SK-N-SH (cell line): ENCODE measurements around the gene ZNF446. TPM values are rescaled to one million over a fixed set of nuclear protein-coding genes. Genes with fewer than 3 reads are reported as not detected.

Source experiments
- CHD2 ChIP-seq: fragments of 150-350 bp; IDR thresholded peaks from 2 replicates; pipeline ENCODE4 v1.6.1; 2018; ENCODE audit warnings: low read length; ENCODE audit not compliant: partially characterized antibody
- CTCF ChIP-seq: fragments of 200-600 bp; sonication (generic); IDR thresholded peaks from 2 replicates; pipeline ENCODE4 v1.6.1; 2017; ENCODE audit warnings: antibody characterized with exemption, mild to moderate bottlenecking, moderate library complexity
- ELF1 ChIP-seq: IDR thresholded peaks from 2 replicates; pipeline ENCODE4 v1.4.0; 2012
- EP300 ChIP-seq, 2 experiments: IDR thresholded peaks; 2 replicates each; pipeline versions ENCODE4 v1.4.0 to v1.6.1; 2012; ENCODE audit warnings: borderline replicate concordance in 1 of 2, low read depth in 1 of 2, low read length in 1 of 2
- EZH2phosphoT487 ChIP-seq: fragments of 200-600 bp; sonication (generic); IDR thresholded peaks from 2 replicates; pipeline ENCODE4 v1.6.1; 2017; ENCODE audit warnings: low read depth, mixed run types, mild to moderate bottlenecking, antibody characterized with exemption, moderate library complexity, borderline replicate concordance
- JUND ChIP-seq: IDR thresholded peaks from 2 replicates; pipeline ENCODE4 v1.4.0; 2012
- MAX ChIP-seq: IDR thresholded peaks from 2 replicates; pipeline ENCODE4 v1.4.0; 2012; ENCODE audit warnings: low read depth
- MEF2A ChIP-seq: IDR thresholded peaks from 2 replicates; pipeline ENCODE4 v1.4.0; 2012; ENCODE audit warnings: low read depth, borderline replicate concordance
- NFIC ChIP-seq: IDR thresholded peaks from 2 replicates; pipeline ENCODE4 v1.4.0; 2012; ENCODE audit warnings: borderline replicate concordance
- PBX3 ChIP-seq: IDR thresholded peaks from 2 replicates; pipeline ENCODE4; 2012
- RAD21 ChIP-seq: IDR thresholded peaks from 2 replicates; pipeline ENCODE4 v1.6.1; 2012; ENCODE audit warnings: mild to moderate bottlenecking, low read length
- RCOR1 ChIP-seq: fragments of 150-350 bp; IDR thresholded peaks from 2 replicates; pipeline ENCODE4 v1.6.1; 2017; ENCODE audit warnings: antibody characterized with exemption, low read length
- RXRA ChIP-seq: IDR thresholded peaks from 2 replicates; pipeline ENCODE4 v1.4.0; 2012; ENCODE audit warnings: low read depth, mild to moderate bottlenecking, borderline replicate concordance
- SIN3A ChIP-seq: IDR thresholded peaks from 2 replicates; pipeline ENCODE4 v1.6.1; 2012; ENCODE audit warnings: low read depth, mild to moderate bottlenecking, low read length, moderate library complexity, borderline replicate concordance
- SMC3 ChIP-seq: IDR thresholded peaks from 2 replicates; pipeline ENCODE4 v1.6.1; 2012; ENCODE audit warnings: low read depth, low read length, improper control_type of control experiment
- TAF1 ChIP-seq: IDR thresholded peaks from 2 replicates; pipeline ENCODE4 v1.6.1; 2012; ENCODE audit warnings: low read depth, mild to moderate bottlenecking, low read length, moderate library complexity, borderline replicate concordance
- TCF12 ChIP-seq: IDR thresholded peaks from 2 replicates; pipeline ENCODE4 v1.4.0; 2012
- TEAD4 ChIP-seq: IDR thresholded peaks from 2 replicates; pipeline ENCODE4 v1.4.0; 2012; ENCODE audit warnings: mild to moderate bottlenecking, borderline replicate concordance; ENCODE audit not compliant: insufficient read depth
- USF2 ChIP-seq: fragments of 150-350 bp; IDR thresholded peaks from 2 replicates; pipeline ENCODE4 v1.6.1; 2017; ENCODE audit warnings: antibody characterized with exemption, low read length, low read depth, borderline replicate concordance
- YY1 ChIP-seq: IDR thresholded peaks from 2 replicates; pipeline ENCODE4 v1.4.0; 2012; ENCODE audit warnings: low read depth, mild to moderate bottlenecking
- polyA plus RNA-seq, 3 experiments: library from polyadenylated mRNA; depleted of rRNA; stranded (reverse); fragments of >200 nt; gene quantifications; 2 replicates each; pipeline ENCODE4 v1.2.3, GENCODE V29; 2012
- TF ChIP-seq, protein P1 (sequence below): fragments of 150-350 bp; IDR thresholded peaks from 2 replicates; pipeline ENCODE4 v1.6.1; 2016; ENCODE audit warnings: mild to moderate bottlenecking, low read depth, low read length
- TF ChIP-seq, protein P2 (sequence below): IDR thresholded peaks from 2 replicates; pipeline ENCODE4 v1.4.0; 2012; ENCODE audit warnings: low read depth, borderline replicate concordance

The ZNF446 gene
- polyA plus RNA-seq, 1 of the 3 experiments (the other 2 are of a cell fraction), result 6.9 TPM

DNA sequence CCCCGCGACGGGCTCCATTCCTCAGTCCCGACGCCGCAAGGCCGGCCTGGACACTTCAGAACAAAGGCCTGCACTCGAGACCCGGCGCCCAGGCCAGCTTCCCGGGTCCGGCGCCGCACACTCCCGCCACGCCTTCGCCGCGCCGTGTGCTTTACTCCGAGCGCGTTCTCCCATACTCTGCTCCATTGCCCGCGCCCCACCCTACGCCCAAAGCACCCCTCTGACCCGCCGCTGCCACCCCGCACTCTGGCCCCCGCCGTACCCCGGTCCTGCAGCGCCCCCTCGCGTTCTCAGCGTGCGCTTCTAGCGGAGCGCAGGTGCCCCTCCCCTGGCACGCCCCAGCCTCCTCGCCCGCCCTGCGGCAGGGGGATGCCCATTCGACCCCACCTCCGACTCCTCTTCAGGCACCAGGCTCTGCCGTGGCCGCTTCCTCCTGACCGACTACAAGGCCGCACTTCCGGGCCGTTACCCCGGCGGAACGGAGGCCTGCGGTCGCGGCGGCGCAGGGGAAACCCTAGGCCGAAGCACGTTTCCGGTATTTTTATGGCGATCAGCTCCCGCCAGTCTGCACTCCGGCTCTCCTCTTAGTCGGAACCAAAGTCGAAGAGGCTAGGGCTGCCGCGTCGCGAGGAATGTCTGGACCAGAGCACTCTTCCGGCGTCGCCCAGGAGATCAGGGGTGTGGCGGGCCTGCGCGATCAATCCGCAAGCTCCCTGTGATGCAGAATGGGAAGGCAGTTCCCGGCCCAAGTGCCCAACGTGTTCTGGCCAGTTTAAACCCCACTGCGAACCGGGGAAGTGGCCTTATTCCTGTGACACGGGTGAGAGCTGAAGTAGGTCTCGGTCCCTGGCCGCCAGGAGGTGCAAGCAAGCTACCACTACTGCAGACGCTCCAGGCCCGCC lies 43.5 kb downstream of the ZNF446 start, which contains the start of gene ZBTB45 (continued):
- TF ChIP-seq SMC3, result peak; percentile 35
- TF ChIP-seq RCOR1, result peak; percentile 74
- TF ChIP-seq, protein P1, sequence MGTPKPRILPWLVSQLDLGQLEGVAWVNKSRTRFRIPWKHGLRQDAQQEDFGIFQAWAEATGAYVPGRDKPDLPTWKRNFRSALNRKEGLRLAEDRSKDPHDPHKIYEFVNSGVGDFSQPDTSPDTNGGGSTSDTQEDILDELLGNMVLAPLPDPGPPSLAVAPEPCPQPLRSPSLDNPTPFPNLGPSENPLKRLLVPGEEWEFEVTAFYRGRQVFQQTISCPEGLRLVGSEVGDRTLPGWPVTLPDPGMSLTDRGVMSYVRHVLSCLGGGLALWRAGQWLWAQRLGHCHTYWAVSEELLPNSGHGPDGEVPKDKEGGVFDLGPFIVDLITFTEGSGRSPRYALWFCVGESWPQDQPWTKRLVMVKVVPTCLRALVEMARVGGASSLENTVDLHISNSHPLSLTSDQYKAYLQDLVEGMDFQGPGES, result peak; percentile 51
- TF ChIP-seq RAD21, result peak; percentile 67
- TF ChIP-seq USF2, result no peak
- peak; percentile 74 for TF ChIP-seq CTCF
- TF ChIP-seq MEF2A, result no peak
- TF ChIP-seq TCF12, result peak; percentile 24; the same call in 1 of the 2 replicates
- TF ChIP-seq TEAD4, result 0 out of 2 replicates have a peak, but pooled peaks have one; percentile 34
- TF ChIP-seq NFIC, result no peak
- no peak for TF ChIP-seq JUND
- TF ChIP-seq MAX, result peak; percentile 73
- TF ChIP-seq YY1, result peak; percentile 88
- TF ChIP-seq CHD2, result peak; percentile 89
- TF ChIP-seq SIN3A, result peak; percentile 88
- TF ChIP-seq, protein P2, sequence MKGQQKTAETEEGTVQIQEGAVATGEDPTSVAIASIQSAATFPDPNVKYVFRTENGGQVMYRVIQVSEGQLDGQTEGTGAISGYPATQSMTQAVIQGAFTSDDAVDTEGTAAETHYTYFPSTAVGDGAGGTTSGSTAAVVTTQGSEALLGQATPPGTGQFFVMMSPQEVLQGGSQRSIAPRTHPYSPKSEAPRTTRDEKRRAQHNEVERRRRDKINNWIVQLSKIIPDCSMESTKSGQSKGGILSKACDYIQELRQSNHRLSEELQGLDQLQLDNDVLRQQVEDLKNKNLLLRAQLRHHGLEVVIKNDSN, result 0 out of 2 replicates have a peak, but pooled peaks have one; percentile 49
- peak; percentile 14 to 56; a peak in 2 of 4 replicates for TF ChIP-seq EP300 (IDR thresholded peaks at IDR 0.05; ENCODE audit: borderline replicate concordance in 1 of 2, low read depth in 1 of 2, low read length in 1 of 2)
- TF ChIP-seq EZH2phosphoT487, result no peak
- peak; percentile 90 for TF ChIP-seq ELF1
- peak; percentile 98 for TF ChIP-seq TAF1
- no peak for TF ChIP-seq RXRA
- peak; percentile 52 for TF ChIP-seq PBX3
- TF ChIP-seq, all 33 proteins: peak for 22
